Stimulated activated naive CD8-positive, alpha-beta T cell treated with anti-CD3 and anti-CD28 coated beads, Interleukin-15, amount 100 ng/mL, for 72 hours (primary cell): ENCODE results near the gene DGAT2.
A peak's percentile ranks its signal among the peaks of the same experiment; 100 is the strongest.

Experiments used
- ATAC-seq: fragments of 150-1000 bp; cut with Tn5 transposase; 2 replicates; pipeline ENCODE4 v1.10.0; 2021; ENCODE audit warnings: mild to moderate bottlenecking, moderate library complexity
- DNase-seq, 2 donors: peaks; one replicate each; pipeline ENCODE4 v3.0.0; 2021 to 2022
- H3K27ac Mint-ChIP-seq, 2 donors: one replicate each; pipeline ENCODE4 v1.8.0; 2022; ENCODE audit warnings: mild to moderate bottlenecking in 2 of 2, mixed read lengths in 2 of 2, moderate library complexity in 2 of 2
- H3K27me3 Mint-ChIP-seq: one replicate; pipeline ENCODE4 v1.8.0; 2022; ENCODE audit warnings: mixed read lengths
- H3K4me1 Mint-ChIP-seq: one replicate; pipeline ENCODE4 v1.8.0; 2022; ENCODE audit warnings: mild to moderate bottlenecking, mixed read lengths
- H3K4me3 Mint-ChIP-seq, 2 donors: one replicate each; pipeline ENCODE4 v1.8.0; 2022; ENCODE audit warnings: mild to moderate bottlenecking in 2 of 2, mixed read lengths in 2 of 2, moderate library complexity in 1 of 2
- H3K9me3 Mint-ChIP-seq, 2 donors: one replicate each; pipeline ENCODE4 v1.8.0; 2022; ENCODE audit warnings: mixed read lengths in 2 of 2

Gene DGAT2

GRCh38 chr11:75800728-75801361 is 32.3 kb downstream of the DGAT2 start:
- no peaks in the 10 kb centered on the region for H3K27me3 Mint-ChIP-seq
- no peak overlapping the region for H3K4me3 Mint-ChIP-seq
- no peak for DNase-seq
- no peaks in the 10 kb centered on the region for H3K9me3 Mint-ChIP-seq
- no peaks in the 10 kb centered on the region for H3K4me1 Mint-ChIP-seq
- no peak for ATAC-seq
- no peak overlapping the region for H3K27ac Mint-ChIP-seq

GRCh38 chr11:75801362-75802020 is 32.9 kb downstream of the DGAT2 start:
- ATAC-seq (no peak), DNase-seq (no peak)
- no peaks in the 10 kb centered on the region for H3K4me1 Mint-ChIP-seq
- no peak overlapping the region for H3K4me3 Mint-ChIP-seq
- no peak overlapping the region for H3K27ac Mint-ChIP-seq
- no peaks in the 10 kb centered on the region for H3K27me3 Mint-ChIP-seq
- H3K9me3 Mint-ChIP-seq: no peaks in the 10 kb centered on the region

GRCh38 chr11:75802021-75802912 is 33.7 kb downstream of the DGAT2 start:
- Mint-ChIP-seq H3K27me3 (no peaks in the 10 kb centered on the region), H3K9me3 (no peaks in the 10 kb centered on the region), H3K4me1 (no peaks in the 10 kb centered on the region), H3K27ac (no peak overlapping the region), H3K4me3 (no peak overlapping the region)
- ATAC-seq: no peak
- DNase-seq: no peak

GRCh38 chr11:75802913-75803820 is 34.6 kb downstream of the DGAT2 start:
- Mint-ChIP-seq H3K27me3 (no peaks in the 10 kb centered on the region), H3K9me3 (no peaks in the 10 kb centered on the region), H3K27ac (no peak overlapping the region), H3K4me1 (no peaks in the 10 kb centered on the region), H3K4me3 (no peak overlapping the region)
- ATAC-seq: peak; percentile 88
- peak; percentile 58 to 65 for DNase-seq

GRCh38 chr11:75809111-75809510 is 40.5 kb downstream of the DGAT2 start:
- Mint-ChIP-seq H3K27me3 (no peaks in the 10 kb centered on the region), H3K4me3 (no peak overlapping the region), H3K4me1 (peaks cover 9% of the 10 kb centered on the region), H3K9me3 (no peaks in the 10 kb centered on the region), H3K27ac (no peak overlapping the region)
- DNase-seq (no peak), ATAC-seq (no peak)

- H3K4me3 Mint-ChIP-seq: no peak overlapping the region
- ATAC-seq (no peak), DNase-seq (no peak)
- no peaks in the 10 kb centered on the region for H3K27me3 Mint-ChIP-seq
- H3K9me3 Mint-ChIP-seq: no peaks in the 10 kb centered on the region
- H3K4me1 Mint-ChIP-seq: peaks cover 9% of the 10 kb centered on the region
- no peak overlapping the region for H3K27ac Mint-ChIP-seq
Observed at GRCh38 chr11:75809991-75810390, 41.4 kb downstream of the DGAT2 start.

GRCh38 chr11:75810637-75811390 is 42.2 kb downstream of the DGAT2 start:
- no peak for DNase-seq
- ATAC-seq: no peak
- H3K27me3 Mint-ChIP-seq: no peaks in the 10 kb centered on the region
- peaks cover 9% of the 10 kb centered on the region for H3K4me1 Mint-ChIP-seq
- H3K27ac Mint-ChIP-seq: no peak overlapping the region
- H3K9me3 Mint-ChIP-seq: no peaks in the 10 kb centered on the region
- no peak overlapping the region for H3K4me3 Mint-ChIP-seq

GRCh38 chr11:75811485-75811884 is 42.9 kb downstream of the DGAT2 start:
- no peak overlapping the region for H3K4me3 Mint-ChIP-seq
- ATAC-seq (no peak), DNase-seq (no peak)
- H3K4me1 Mint-ChIP-seq: peaks cover 9% of the 10 kb centered on the region
- H3K27me3 Mint-ChIP-seq: no peaks in the 10 kb centered on the region
- no peak overlapping the region for H3K27ac Mint-ChIP-seq
- H3K9me3 Mint-ChIP-seq: no peaks in the 10 kb centered on the region

- ATAC-seq (no peak), DNase-seq (no peak)
- Mint-ChIP-seq H3K27me3 (no peaks in the 10 kb centered on the region), H3K9me3 (no peaks in the 10 kb centered on the region), H3K4me3 (no peak overlapping the region), H3K27ac (no peak overlapping the region), H3K4me1 (peaks cover 9% of the 10 kb centered on the region)
Observed at GRCh38 chr11:75812542-75813040, 44.0 kb downstream of the DGAT2 start.

GRCh38 chr11:75813124-75813523 is 44.5 kb downstream of the DGAT2 start:
- ATAC-seq (no peak), DNase-seq (no peak)
- Mint-ChIP-seq H3K27me3 (no peaks in the 10 kb centered on the region), H3K27ac (no peak overlapping the region), H3K4me1 (peaks cover 12% of the 10 kb centered on the region), H3K9me3 (no peaks in the 10 kb centered on the region), H3K4me3 (no peak overlapping the region)

GRCh38 chr11:75813622-75814039 is 45.1 kb downstream of the DGAT2 start:
- Mint-ChIP-seq H3K4me1 (peaks cover 14% of the 10 kb centered on the region), H3K27me3 (no peaks in the 10 kb centered on the region), H3K9me3 (no peaks in the 10 kb centered on the region), H3K4me3 (no peak overlapping the region), H3K27ac (no peak overlapping the region)
- DNase-seq: no peak
- ATAC-seq: no peak

GRCh38 chr11:75814363-75814676 is 45.7 kb downstream of the DGAT2 start:
- no peaks in the 10 kb centered on the region for H3K9me3 Mint-ChIP-seq
- H3K4me1 Mint-ChIP-seq: peaks cover 14% of the 10 kb centered on the region
- peak overlapping the region in 1 of 2 donors; percentile 95 for H3K27ac Mint-ChIP-seq
- H3K4me3 Mint-ChIP-seq: no peak overlapping the region
- DNase-seq (no peak), ATAC-seq (peak; percentile 57)
- H3K27me3 Mint-ChIP-seq: no peaks in the 10 kb centered on the region

- ATAC-seq (peak; percentile 94), DNase-seq (peak; percentile 99)
- Mint-ChIP-seq H3K4me3 (no peak within 1 kb of the TSS), H3K4me1 (peaks cover 14% of the 10 kb centered on the region), H3K9me3 (no peaks in the 10 kb centered on the region), H3K27me3 (no peaks in the 10 kb centered on the region), H3K27ac (peak within 1 kb of the TSS in 1 of 2 donors; percentile 95)
Observed at GRCh38 chr11:75814677-75815344, 46.2 kb downstream of the DGAT2 start, which contains the start of gene UVRAG. Gene UVRAG, plus strand, starts transcription at chr11:75815210. Its CDS starts 198 bp downstream, at chr11:75815408.
